NK-92 (cell line): Measurements from ENCODE around the gene DNASE1L1.

ENCODE experiments used
- DNase-seq: peaks from one replicate; lab custom pipeline; 2025; ENCODE audit not compliant: unreplicated experiment; lab: John Stamatoyannopoulos, UW

The DNASE1L1 gene, protein sequence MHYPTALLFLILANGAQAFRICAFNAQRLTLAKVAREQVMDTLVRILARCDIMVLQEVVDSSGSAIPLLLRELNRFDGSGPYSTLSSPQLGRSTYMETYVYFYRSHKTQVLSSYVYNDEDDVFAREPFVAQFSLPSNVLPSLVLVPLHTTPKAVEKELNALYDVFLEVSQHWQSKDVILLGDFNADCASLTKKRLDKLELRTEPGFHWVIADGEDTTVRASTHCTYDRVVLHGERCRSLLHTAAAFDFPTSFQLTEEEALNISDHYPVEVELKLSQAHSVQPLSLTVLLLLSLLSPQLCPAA

DNA sequence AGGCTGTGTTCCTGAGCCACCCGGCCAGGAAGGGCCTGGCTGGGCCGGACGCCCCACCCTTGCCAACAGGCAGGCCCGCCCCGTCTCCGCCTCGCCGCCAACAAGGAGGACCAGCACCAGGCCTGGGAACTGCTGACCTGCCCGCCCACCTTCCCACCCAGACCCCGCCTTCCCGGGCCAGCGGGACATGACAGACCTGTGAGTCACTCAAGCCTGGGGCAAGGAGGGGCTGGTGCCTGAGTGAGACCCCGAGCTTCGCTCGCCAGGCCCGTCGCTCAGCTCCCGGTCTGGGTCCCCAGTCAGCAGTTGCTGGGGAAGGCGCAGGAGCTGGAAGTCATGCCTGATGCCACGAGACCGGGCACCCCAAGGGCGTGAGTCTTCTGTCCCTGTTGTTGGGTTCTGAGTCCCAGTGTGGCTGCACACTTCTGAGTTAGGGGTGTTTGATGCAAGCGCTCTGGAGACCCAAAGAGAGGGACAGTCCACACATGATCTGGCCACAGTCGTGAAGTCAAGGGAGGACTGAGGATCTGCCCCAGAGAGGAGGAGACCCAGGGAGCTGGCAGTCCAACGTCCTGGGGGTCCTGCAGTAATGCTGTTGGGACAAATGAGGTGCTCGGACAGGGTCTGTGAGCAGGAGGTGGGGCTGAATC lies at the start of gene DNASE1L1:
TSS of gene DNASE1L1 (minus strand) at position 33 of the 650 bp plus-strand sequence. CDS start 3,686 bp downstream, outside the sequence.
- DNase-seq = no peak

DNA sequence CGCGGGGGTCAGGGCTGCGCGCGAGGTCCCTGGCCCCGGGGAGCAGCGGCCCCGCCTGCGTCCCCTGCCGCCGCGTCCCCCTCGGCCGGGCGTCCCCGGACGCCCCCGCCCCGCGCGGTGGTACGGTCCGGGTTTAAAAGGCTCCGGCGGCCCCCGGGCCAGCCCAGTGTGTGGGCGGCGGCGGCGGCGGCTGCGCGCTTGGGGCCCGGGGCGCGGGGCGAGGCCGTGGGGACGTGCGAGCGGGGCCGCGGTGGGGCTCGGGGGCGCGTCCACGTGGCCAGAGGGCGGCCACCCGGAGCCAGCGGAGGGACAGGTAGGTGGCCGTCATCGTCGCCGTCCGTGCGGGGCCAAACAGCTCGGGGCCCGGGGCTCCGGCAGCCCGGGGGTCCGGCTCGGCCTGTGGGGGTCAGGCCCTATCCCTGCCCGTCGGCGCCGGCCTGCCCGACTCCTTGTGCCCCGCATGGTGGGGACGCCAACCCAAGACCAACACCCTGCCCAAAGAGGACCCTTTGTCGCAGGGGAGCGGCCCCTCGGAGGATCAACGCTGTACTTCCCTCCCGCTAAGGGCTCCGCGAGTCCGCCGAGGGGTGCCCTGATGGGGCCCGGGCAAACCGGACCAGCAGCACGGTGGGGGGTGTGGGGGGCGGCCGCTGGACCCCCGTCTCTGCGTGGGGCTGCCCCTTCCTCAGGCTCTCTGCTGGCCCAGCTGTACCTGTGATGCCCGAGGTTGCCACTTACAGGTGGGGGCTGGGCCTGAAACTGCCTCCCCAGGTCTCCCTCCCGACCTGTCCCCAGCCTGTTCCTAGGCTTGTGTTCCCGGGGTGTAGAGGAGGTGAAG lies 49.3 kb upstream of the DNASE1L1 start, which contains the start of gene PLXNA3:
TSS of gene PLXNA3 (plus strand) at position 166 of the 838 bp plus-strand sequence. CDS start 1,903 bp downstream, outside the sequence.
- DNase-seq = no peak

DNA sequence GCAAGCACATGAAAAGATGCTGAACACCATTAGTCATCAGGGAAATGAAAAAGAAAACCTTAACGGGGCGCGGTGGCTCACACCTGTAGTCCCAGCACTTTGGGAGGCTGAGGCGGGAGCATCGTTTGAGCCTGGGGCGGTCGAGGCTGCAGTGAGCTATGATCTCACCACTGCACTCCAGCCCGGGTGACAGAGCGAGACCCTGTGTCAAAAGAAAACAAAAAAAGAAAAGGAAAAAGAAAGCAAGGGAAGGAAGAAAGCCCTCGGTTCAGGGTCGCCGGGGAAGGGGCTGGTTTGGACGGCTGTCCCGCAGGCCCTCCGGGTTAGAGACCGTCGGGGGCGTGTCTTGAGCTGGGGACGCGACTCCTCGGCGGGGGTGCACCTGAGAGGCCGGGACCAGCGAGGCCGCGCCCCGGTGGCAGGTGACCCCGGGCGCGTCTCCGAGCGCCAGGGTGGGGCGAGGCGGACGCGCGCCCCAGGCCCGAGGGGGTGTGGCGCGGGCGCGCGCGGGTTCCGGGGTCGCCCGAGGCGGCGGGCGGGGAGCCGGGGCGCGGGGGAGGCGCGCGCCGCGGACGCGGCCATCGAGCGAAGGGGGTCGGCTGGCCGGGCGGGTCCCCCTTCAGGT lies 48.5 kb upstream of the DNASE1L1 start:
- DNase-seq = no peak

DNA sequence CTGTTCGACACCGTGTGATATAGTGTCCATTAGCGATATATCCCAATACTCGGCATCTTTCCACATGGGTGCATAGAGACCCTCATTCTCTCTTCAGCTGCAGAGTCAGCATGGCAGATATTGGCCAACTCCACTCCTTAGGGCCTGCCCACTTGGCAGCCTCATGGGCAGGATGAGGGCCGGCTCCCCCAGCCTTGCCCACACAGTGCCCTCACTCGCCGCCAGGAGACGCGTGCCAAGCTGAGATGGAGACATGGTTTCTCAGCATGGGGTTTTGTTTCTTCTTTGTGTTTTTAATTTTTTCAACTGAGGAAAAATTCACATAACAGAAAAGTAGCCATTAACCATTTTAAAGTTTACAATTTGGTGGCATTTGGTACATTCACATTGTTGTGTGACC lies 43.8 kb upstream of the DNASE1L1 start:
- DNase-seq = no peak

DNA sequence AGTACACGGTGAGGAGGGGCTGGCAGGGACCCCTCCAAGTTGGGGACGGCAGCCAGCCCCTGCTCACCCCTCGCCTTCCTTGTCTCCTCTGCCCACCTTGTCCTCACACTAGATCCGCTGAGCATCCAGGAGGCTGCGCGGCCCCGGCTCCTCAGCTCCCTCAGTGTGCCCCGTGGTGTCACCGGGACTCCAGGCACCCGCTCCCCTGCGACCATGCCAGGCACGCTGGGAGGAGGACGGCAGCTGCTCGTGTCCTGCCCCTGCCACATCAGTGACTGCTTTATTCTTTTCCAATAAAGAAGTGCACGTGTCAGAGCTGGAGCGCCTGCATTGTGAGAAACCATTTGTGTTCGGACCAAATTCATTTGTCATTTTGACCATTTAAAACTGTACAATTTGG lies 41.3 kb upstream of the DNASE1L1 start:
- DNase-seq = no peak

DNA sequence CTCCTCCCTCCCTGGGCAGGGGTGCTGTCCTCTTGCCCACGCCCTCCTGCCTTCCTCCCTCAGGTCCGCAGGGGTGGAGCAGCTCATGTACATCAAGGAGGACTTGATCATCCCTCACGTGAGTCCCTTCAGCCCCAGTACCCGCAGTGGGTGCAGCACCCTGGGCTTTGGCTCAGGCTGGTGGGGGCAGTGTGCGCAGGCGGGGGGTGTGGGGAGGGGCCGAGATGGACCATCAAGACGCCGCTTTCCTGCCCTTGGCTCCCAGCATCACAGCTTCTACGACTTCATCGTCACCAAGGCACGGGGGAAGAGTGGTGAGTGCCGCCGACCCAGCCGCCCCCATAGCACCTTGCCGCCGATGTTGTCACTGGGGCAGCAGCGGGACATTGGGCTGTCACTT lies 40.6 kb upstream of the DNASE1L1 start:
- DNase-seq = no peak

DNA sequence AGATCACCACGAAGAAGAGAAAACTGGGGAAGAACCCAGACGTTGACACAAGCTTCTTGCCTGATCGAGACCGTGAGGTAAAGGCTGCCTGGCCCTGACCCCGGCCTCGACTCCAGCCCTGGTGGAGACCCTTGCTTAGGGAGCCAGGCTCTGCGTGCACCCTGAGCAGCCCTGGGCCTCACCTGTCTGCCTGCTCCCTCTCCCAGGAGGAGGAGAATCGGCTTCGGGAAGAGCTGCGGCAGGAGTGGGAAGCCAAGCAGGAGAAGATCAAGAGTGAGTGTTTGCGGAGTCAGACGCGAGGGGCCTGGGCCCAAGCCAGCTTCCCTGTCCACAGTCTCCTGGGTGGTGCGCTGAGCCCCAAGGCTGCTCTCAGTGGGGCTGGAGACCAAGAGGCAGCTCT lies 39.4 kb upstream of the DNASE1L1 start:
- DNase-seq = no peak

DNA sequence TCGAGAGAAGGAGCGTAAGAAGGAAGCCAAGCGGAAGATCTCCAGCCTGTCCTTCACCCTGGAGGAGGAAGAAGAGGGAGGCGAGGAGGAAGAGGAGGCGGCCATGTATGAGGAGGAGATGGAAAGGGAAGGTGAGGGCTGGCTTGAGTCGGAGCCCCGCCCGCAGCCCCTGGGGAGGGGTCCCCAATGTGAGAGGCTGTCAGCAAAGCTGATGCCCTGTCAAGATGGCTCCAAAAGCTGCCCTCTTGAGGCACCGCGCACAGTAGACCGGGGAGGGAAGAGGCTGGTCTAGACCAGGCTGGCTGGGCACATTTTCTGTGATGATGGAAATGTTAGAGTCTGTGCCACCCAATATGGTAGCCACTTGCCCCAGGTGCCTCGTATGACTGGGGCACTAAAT lies 37.4 kb upstream of the DNASE1L1 start:
- no peak for DNase-seq

DNA sequence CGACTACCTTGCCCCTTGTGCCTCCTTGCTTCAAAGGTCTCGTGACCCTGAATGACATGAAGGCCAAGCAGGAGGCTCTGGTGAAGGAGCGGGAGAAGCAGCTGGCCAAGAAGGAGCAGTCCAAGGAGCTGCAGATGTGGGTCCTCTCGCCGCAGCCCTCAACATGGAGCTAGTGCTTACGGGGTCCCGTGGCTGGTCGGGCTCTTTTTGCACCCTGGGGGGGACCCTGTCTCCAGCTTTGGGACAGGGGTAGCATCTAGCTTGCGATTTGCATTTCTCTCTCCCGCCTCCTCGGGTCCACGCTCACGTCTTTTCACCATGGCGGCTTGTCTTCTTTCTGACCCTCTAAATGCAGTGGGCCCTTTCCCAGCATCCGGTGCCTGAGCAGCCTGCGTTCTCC lies 36.7 kb upstream of the DNASE1L1 start:
- no peak for DNase-seq

DNA sequence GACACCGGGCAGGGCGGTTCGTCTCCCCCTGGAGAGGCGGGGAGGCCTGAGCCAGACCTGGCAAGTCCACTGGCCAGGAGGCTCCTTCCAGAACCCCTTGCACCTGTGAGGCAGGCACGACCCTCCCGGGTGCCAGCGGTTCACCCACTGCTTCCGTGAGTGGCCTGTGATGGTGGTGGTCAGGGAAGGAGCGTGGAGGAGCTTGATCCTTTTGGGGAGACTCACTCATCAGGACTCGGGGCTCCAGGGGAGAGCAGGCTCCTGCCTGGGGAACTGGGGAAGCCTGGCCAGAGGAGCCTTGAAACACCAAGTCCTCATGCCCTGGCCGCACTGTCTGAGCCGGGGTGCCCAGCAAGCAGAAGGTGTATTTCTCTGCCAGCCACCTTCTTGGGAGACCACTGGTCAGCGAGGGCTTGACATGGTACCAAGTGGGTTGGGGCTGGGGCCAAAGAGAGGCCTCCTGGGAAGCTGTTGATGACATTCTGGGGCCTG lies 35.7 kb upstream of the DNASE1L1 start:
- DNase-seq = no peak

DNA sequence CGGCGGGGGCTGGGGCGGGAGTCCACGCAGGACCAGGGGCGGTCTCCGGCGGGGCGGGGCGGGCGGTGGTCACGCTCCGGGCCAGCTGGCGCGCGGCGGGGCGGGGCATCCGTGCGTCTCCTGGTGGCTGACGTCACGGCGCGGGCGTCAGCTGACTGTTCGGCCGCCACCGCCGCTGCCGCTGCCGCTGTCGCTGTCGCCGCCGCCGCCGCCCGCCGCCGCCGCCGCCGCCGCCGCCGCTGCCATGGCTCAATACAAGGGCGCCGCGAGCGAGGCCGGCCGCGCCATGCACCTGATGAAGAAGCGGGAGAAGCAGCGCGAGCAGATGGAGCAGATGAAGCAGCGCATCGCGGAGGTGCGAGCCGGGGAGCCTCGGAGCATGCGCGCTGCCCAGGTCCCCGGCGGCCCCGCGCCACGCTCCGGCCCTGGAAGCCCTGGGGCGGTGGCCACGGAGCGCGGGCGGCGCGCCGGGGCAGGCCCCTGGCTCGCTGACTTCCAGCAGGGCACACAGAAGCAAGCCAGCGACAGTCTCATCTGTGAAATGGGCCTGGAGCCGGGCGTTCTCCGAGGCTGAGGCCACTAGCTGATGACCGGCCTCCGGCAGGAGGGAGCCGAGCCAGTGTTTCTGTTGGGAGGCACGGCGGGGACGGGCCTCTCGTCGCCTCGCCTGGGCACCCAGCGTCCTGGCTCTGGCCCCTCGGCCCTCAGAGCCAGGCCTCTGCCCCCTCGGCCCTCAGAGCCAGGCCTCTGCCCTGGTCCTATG lies 35.1 kb upstream of the DNASE1L1 start, which contains the start of gene FAM50A:
TSS of gene FAM50A (plus strand) at position 150 of the 763 bp plus-strand sequence. CDS start at position 245, 95 bp downstream.
- no peak for DNase-seq

DNA sequence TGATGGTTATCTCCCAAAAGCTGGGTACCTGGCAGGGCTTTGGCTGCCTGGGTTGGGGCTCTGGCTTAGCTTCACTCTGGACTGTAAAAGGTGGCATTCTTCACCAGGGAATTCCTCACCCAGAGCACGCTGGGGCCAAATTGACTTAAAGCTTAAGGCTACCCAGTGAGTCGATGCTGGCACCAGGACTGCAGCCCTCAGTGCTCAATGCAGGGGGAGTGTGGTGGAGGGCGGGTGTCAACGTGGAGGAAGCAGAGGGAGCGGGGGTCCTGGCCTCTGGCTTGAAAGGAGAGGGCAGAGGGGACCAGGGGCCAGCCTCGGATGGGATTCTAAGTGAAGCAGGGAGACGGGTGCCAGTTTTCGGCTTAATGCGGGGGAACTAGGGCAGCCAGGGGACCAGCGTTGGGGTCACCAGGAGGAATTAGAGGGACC lies 34.4 kb upstream of the DNASE1L1 start:
- no peak for DNase-seq

DNA sequence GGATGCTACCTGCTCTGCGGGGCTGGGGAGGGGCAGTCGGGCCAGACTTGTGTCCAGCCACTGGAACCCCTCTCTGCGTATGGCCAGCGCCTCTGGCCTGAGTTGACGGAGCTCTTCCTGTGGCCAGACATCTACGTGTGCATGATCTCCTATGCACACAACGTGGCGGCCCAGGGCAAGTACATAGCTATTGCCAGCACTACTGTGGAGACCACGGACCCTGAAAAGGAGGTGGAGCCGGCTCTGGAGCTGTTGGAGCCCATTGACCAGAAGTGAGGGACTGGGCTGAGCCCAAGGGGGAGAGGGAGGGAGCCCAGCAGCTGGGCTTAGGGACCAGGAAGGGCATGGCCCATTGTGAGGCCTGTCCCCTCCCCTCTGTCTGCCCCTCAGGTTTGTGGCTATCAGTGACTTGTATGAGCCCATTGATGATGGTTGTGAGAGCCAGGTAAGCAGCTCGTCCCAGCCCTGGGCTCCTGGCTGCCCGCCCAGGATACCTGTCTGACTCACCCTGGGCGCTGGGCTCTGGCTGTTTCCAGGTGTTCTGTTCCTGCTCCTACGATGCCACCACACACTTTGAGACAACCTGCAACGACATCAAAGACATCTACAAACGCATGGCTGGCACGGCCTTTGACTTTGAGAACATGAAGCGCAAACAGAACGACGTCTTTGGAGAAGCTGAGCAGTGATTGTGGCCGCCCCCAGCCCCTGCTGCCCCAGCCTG lies 33.1 kb upstream of the DNASE1L1 start:
- DNase-seq = no peak

DNA sequence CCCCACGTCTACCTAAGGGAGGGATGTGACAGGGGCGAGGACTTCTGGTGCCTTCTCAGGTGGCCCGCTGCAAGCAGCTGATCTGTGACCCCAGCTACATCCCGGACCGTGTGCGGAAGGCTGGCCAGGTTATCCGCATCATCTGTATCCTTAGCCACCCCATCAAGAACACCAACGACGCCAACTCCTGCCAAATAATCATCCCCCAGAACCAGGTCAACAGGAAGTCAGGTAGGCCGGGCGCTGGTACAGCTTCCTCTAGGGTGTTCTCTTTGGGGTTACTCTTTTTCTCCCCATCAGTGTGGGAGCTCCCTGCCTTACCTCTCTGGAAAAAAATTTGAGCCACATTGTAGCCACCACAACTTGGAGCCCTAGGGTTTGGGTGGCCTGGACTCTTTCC lies 32.5 kb upstream of the DNASE1L1 start:
- DNase-seq = no peak

DNA sequence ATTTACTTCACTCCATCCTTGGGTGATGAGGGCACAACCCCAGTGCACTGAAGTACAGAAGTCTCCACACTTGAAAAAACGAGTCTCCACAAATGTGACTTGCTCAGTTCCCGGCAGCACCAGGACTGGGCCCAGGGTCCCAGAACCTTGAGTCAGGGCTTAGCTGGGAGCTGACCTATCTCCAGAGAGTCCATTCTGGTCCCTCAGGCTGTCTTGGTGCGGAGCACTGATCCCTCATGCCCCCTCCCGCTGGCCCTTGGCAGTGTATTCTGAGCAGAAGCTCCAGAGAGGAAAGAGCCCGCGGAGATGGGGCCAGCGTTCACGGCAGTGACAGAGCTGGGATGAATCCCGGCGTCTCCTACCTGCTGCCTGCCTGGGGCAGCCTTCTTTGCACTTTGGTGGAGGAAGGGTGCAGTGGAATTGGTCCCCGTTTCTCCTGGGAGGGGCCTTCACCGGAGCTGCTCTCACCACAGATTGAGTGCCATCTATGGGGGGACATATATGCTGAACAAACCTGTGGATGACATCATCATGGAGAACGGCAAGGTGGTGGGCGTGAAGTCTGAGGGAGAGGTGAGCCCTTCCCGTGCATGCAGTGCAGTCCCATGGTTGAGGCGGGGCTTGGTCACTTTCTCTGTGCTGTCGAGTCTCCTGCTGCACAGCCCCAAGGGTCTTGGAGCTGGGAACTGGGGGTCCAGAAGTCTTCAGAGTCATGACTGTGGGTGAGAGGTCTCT lies 31.7 kb upstream of the DNASE1L1 start:
- DNase-seq = no peak

DNA sequence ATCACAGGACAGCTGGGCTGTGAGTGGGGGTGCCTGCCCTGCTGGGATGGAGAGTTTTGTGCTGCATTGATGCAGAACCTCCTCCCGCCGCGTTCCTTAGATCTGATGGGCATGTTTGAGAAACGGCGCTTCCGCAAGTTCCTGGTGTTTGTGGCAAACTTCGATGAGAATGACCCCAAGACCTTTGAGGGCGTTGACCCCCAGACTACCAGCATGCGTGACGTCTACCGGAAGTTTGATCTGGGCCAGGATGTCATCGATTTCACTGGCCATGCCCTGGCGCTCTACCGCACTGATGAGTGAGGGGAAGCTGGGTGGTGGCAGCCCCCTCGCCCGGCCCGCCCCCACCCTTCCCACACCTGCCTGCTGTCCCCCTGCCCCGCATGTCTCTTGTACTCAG lies 30.8 kb upstream of the DNASE1L1 start:
- DNase-seq = no peak

DNA sequence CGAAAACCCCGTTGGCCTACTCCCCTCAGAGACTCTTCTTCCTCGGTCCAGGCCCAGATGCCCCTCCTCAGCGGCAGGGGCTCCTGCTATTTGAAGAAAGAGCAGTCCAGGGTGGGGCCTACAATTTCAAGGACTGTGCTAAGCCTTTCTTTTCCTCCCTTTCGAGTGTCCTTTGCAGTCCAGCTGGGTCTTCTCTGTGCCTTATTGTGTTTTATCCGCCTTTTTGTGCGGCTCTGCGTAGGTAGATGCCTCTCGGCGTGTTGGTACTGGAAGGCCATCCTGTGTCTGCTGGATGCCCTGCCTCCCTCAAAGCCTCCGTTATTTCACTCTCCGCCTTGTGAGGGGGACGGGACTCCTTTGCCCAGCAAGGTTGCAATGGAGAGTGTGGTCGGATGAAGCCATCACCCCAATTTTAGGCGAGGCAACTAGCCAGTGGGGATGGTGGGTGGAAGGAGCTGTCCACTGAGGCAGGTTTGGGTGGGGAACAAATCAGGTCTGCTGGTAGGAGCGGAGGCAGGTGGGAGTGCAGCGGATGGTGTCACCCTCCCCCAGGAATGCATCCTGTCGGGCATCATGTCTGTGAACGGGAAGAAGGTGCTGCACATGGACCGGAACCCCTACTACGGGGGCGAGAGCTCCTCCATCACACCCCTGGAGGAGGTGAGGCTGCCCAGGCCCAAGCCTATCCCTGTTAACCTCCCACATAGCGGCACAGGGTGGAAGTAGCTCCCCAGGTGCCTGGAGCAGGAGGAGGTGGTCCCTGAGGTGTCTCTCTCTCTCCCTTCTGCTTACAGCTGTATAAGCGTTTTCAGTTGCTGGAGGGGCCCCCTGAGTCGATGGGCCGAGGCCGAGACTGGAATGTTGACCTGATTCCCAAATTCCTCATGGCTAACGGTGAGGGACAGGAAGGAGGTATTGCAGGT lies 29.2 kb upstream of the DNASE1L1 start:
- no peak for DNase-seq
